ENCODE data around the gene PER1. TPM values are rescaled to one million over a fixed set of nuclear protein-coding genes. Genes with fewer than 3 reads are reported as not detected.

PER1 gene
- total and polyA plus RNA-seq, 9 donors = 25.6 to 103 (median 63.8) TPM

GRCh38 chr17:8187517-8188262 lies 35.5 kb upstream of the PER1 start:
- DNase-seq = peak; percentile 99
- peak overlapping the region; percentile 99 for H3K4me3 ChIP-seq (ENCODE audit: low read length)
- H3K36me3 ChIP-seq (ENCODE audit: control insufficient read depth, insufficient read depth, low read length) = no peaks in the 10 kb centered on the region
- no peaks in the 10 kb centered on the region for H3K27me3 ChIP-seq (ENCODE audit: control insufficient read depth, insufficient read depth, low read length)
- H3K9me3 ChIP-seq (replicated peaks; ENCODE audit: control insufficient read depth, low read depth, low read length) = no peaks in the 10 kb centered on the region
- 0% methylated on average over 11 of the region's 25 CpGs for WGBS (ENCODE audit: insufficient coverage)
- H3K27ac ChIP-seq (ENCODE audit: low read length) = peak overlapping the region; percentile 100
- peaks cover 43% of the 10 kb centered on the region for H3K4me1 ChIP-seq (ENCODE audit: control insufficient read depth, insufficient read depth, low read length)

GRCh38 chr17:8186787-8187516 lies 34.7 kb upstream of the PER1 start:
- Histone ChIP-seq H3K27me3 (ENCODE audit: control insufficient read depth, insufficient read depth, low read length) (peaks cover 2% of the 10 kb centered on the region), H3K36me3 (ENCODE audit: control insufficient read depth, insufficient read depth, low read length) (no peaks in the 10 kb centered on the region), H3K4me1 (ENCODE audit: control insufficient read depth, insufficient read depth, low read length) (peaks cover 37% of the 10 kb centered on the region), H3K27ac (ENCODE audit: low read length) (peak overlapping the region; percentile 100), H3K4me3 (ENCODE audit: low read length) (peak overlapping the region; percentile 99), H3K9me3 (replicated peaks; ENCODE audit: control insufficient read depth, low read depth, low read length) (no peaks in the 10 kb centered on the region)
- peak; percentile 98 for DNase-seq
- WGBS (ENCODE audit: insufficient coverage) = under 1% methylated on average over 30 of the region's 32 CpGs

GRCh38 chr17:8186446-8186786 lies 34.2 kb upstream of the PER1 start:
- peak overlapping the region; percentile 99 for H3K4me3 ChIP-seq (ENCODE audit: low read length)
- peaks cover 32% of the 10 kb centered on the region for H3K4me1 ChIP-seq (ENCODE audit: control insufficient read depth, insufficient read depth, low read length)
- H3K36me3 ChIP-seq (ENCODE audit: control insufficient read depth, insufficient read depth, low read length) = no peaks in the 10 kb centered on the region
- peaks cover 2% of the 10 kb centered on the region for H3K27me3 ChIP-seq (ENCODE audit: control insufficient read depth, insufficient read depth, low read length)
- no peaks in the 10 kb centered on the region for H3K9me3 ChIP-seq (replicated peaks; ENCODE audit: control insufficient read depth, low read depth, low read length)
- DNase-seq = no peak
- WGBS (ENCODE audit: insufficient coverage) = 0% methylated on average over 21 of the region's 23 CpGs
- peak overlapping the region; percentile 100 for H3K27ac ChIP-seq (ENCODE audit: low read length)

GRCh38 chr17:8185582-8186445 lies 33.6 kb upstream of the PER1 start:
- peak; percentile 91 for DNase-seq
- Histone ChIP-seq H3K4me1 (ENCODE audit: control insufficient read depth, insufficient read depth, low read length) (peaks cover 30% of the 10 kb centered on the region), H3K27me3 (ENCODE audit: control insufficient read depth, insufficient read depth, low read length) (peaks cover 2% of the 10 kb centered on the region), H3K9me3 (replicated peaks; ENCODE audit: control insufficient read depth, low read depth, low read length) (no peaks in the 10 kb centered on the region), H3K27ac (ENCODE audit: low read length) (peak overlapping the region; percentile 100), H3K36me3 (ENCODE audit: control insufficient read depth, insufficient read depth, low read length) (no peaks in the 10 kb centered on the region), H3K4me3 (ENCODE audit: low read length) (peak overlapping the region; percentile 99)
- 0% methylated on average over 37 of the region's 44 CpGs for WGBS (ENCODE audit: insufficient coverage)

- Histone ChIP-seq H3K4me3 (ENCODE audit: low read length) (peak overlapping the region; percentile 78), H3K4me1 (ENCODE audit: control insufficient read depth, insufficient read depth, low read length) (peaks cover 33% of the 10 kb centered on the region), H3K27me3 (ENCODE audit: control insufficient read depth, insufficient read depth, low read length) (peaks cover 1% of the 10 kb centered on the region), H3K9me3 (replicated peaks; ENCODE audit: control insufficient read depth, low read depth, low read length) (no peaks in the 10 kb centered on the region), H3K36me3 (ENCODE audit: control insufficient read depth, insufficient read depth, low read length) (no peaks in the 10 kb centered on the region), H3K27ac (ENCODE audit: low read length) (peak overlapping the region; percentile 92)
- DNase-seq = no peak
- 60% methylated on average over 16 of the region's 19 CpGs for WGBS (ENCODE audit: insufficient coverage)
These were observed 25.0 kb upstream of the PER1 start for GRCh38 chr17:8176998-8177731.

GRCh38 chr17:8176197-8176940 lies 24.2 kb upstream of the PER1 start, which contains the start of gene TMEM107:
Gene TMEM107 (minus strand): TSS chr17:8176380. CDS start chr17:8176286, 94 bp downstream.
- Histone ChIP-seq H3K4me3 (ENCODE audit: low read length) (peak within 1 kb of the TSS; percentile 78), H3K27ac (ENCODE audit: low read length) (peak within 1 kb of the TSS; percentile 92), H3K9me3 (replicated peaks; ENCODE audit: control insufficient read depth, low read depth, low read length) (no peaks in the 10 kb centered on the region), H3K4me1 (ENCODE audit: control insufficient read depth, insufficient read depth, low read length) (peaks cover 33% of the 10 kb centered on the region), H3K27me3 (ENCODE audit: control insufficient read depth, insufficient read depth, low read length) (no peaks in the 10 kb centered on the region), H3K36me3 (ENCODE audit: control insufficient read depth, insufficient read depth, low read length) (no peaks in the 10 kb centered on the region)
- WGBS (ENCODE audit: insufficient coverage) = under 1% methylated on average over 53 of the region's 56 CpGs
- DNase-seq = peak; percentile 96

GRCh38 chr17:8175795-8176196 lies 23.6 kb upstream of the PER1 start:
- Histone ChIP-seq H3K36me3 (ENCODE audit: control insufficient read depth, insufficient read depth, low read length) (no peaks in the 10 kb centered on the region), H3K4me1 (ENCODE audit: control insufficient read depth, insufficient read depth, low read length) (peaks cover 33% of the 10 kb centered on the region), H3K9me3 (replicated peaks; ENCODE audit: control insufficient read depth, low read depth, low read length) (no peaks in the 10 kb centered on the region), H3K27ac (ENCODE audit: low read length) (peak overlapping the region; percentile 92), H3K4me3 (ENCODE audit: low read length) (peak overlapping the region; percentile 78), H3K27me3 (ENCODE audit: control insufficient read depth, insufficient read depth, low read length) (no peaks in the 10 kb centered on the region)
- WGBS (ENCODE audit: insufficient coverage) = 6% methylated on average over 7 of the region's 11 CpGs
- peak; percentile 39 for DNase-seq

GRCh38 chr17:8173871-8174322 lies 21.7 kb upstream of the PER1 start:
- WGBS (ENCODE audit: insufficient coverage) = 0% methylated on average over 7 of the region's 14 CpGs
- Histone ChIP-seq H3K9me3 (replicated peaks; ENCODE audit: control insufficient read depth, low read depth, low read length) (no peaks in the 10 kb centered on the region), H3K27ac (ENCODE audit: low read length) (peak overlapping the region; percentile 99), H3K4me1 (ENCODE audit: control insufficient read depth, insufficient read depth, low read length) (peaks cover 33% of the 10 kb centered on the region), H3K27me3 (ENCODE audit: control insufficient read depth, insufficient read depth, low read length) (no peaks in the 10 kb centered on the region), H3K36me3 (ENCODE audit: control insufficient read depth, insufficient read depth, low read length) (no peaks in the 10 kb centered on the region), H3K4me3 (ENCODE audit: low read length) (peak overlapping the region; percentile 40)
- no peak for DNase-seq

Data from muscle of leg (tissue), 11 donors.